DOHH2 (cell line): ENCODE results near the gene AGBL4.

Experiments
- H3F3A ChIP-seq: fragments of 200-600 bp; sonication (generic), shearing (Covaris generic); 2 replicates; pipeline ENCODE4 v1.6.0; 2016; ENCODE audit warnings: antibody characterized with exemption, mild to moderate bottlenecking; ENCODE audit not compliant: control insufficient read depth, insufficient read depth
- H3K27ac ChIP-seq: fragments of 200-600 bp; sonication (generic); 2 replicates; pipeline ENCODE4 v1.5.1; 2014; ENCODE audit warnings: low read depth, mild to moderate bottlenecking, low read length, moderate library complexity
- H3K27me3 ChIP-seq: fragments of 200-600 bp; sonication (generic); 2 replicates; pipeline ENCODE4 v1.6.1; 2014; ENCODE audit warnings: mild to moderate bottlenecking, low read length, mixed read lengths; ENCODE audit not compliant: control insufficient read depth
- H3K36me3 ChIP-seq: fragments of 200-600 bp; sonication (generic); 2 replicates; pipeline ENCODE4 v1.6.1; 2014; ENCODE audit warnings: mild to moderate bottlenecking, low read length, moderate library complexity, mixed read lengths; ENCODE audit not compliant: control insufficient read depth
- H3K4me1 ChIP-seq: fragments of 200-600 bp; sonication (generic); 2 replicates; pipeline ENCODE4 v1.6.1; 2014; ENCODE audit warnings: mild to moderate bottlenecking, low read length, mixed read lengths; ENCODE audit not compliant: control insufficient read depth
- H3K4me2 ChIP-seq: fragments of 200-600 bp; sonication (generic); 2 replicates; pipeline ENCODE4 v1.6.0; 2014; ENCODE audit warnings: mild to moderate bottlenecking, low read length, moderate library complexity
- H3K4me3 ChIP-seq: fragments of 200-600 bp; sonication (generic); 2 replicates; pipeline ENCODE4 v1.5.1; 2014; ENCODE audit warnings: mild to moderate bottlenecking, low read length, mixed read lengths
- H3K79me2 ChIP-seq: fragments of 200-600 bp; sonication (generic); 2 replicates; pipeline ENCODE4 v1.6.1; 2014; ENCODE audit warnings: mild to moderate bottlenecking, low read length, mixed read lengths; ENCODE audit not compliant: control insufficient read depth
- H3K9me2 ChIP-seq: fragments of 200-600 bp; sonication (generic); replicated peaks from 2 replicates; pipeline ENCODE4 v1.6.1; 2014; ENCODE audit warnings: mild to moderate bottlenecking, low read length, mixed read lengths; ENCODE audit not compliant: control insufficient read depth
- H3K9me3 ChIP-seq: fragments of 200-600 bp; sonication (generic); 2 replicates; pipeline ENCODE4 v1.6.1; 2014; ENCODE audit warnings: antibody characterized with exemption, low read length, mixed read lengths; ENCODE audit not compliant: control insufficient read depth, insufficient read depth
- H4K20me1 ChIP-seq: fragments of 200-600 bp; sonication (generic); 2 replicates; pipeline ENCODE4 v1.6.0; 2014; ENCODE audit warnings: low read depth, mild to moderate bottlenecking, antibody characterized with exemption, low read length, moderate library complexity; ENCODE audit not compliant: control insufficient read depth, insufficient read depth
- CTCF ChIP-seq: fragments of 200-600 bp; sonication (generic); IDR thresholded peaks from one replicate; pipeline ENCODE4 v1.5.1; 2014; ENCODE audit warnings: antibody characterized with exemption, mild to moderate bottlenecking, low read depth, low read length; ENCODE audit not compliant: poor library complexity, severe bottlenecking
- EZH2phosphoT487 ChIP-seq: fragments of 200-600 bp; sonication (generic); IDR thresholded peaks from 2 replicates; pipeline ENCODE4 v1.6.1; 2017; ENCODE audit warnings: borderline replicate concordance, mild to moderate bottlenecking, antibody characterized with exemption, low read length, moderate library complexity, mixed read lengths

The AGBL4 gene

GRCh38 chr1:49416758-49417157 lies 607.0 kb downstream of the AGBL4 start:
- Histone ChIP-seq H3F3A (no peaks in the 10 kb centered on the region), H3K36me3 (no peaks in the 10 kb centered on the region), H3K4me2 (no peak overlapping the region), H3K9me3 (no peaks in the 10 kb centered on the region), H3K27ac (no peak overlapping the region), H3K79me2 (no peaks in the 10 kb centered on the region), H4K20me1 (no peaks in the 10 kb centered on the region), H3K4me3 (no peak overlapping the region), H3K9me2 (no peaks in the 10 kb centered on the region), H3K4me1 (no peaks in the 10 kb centered on the region), H3K27me3 (no peaks in the 10 kb centered on the region)
- no peak for TF ChIP-seq CTCF
- TF ChIP-seq EZH2phosphoT487, result no peak

GRCh38 chr1:49408346-49408745 lies 615.4 kb downstream of the AGBL4 start:
- no peak overlapping the region for H3K27ac ChIP-seq
- H3K4me1 ChIP-seq, result no peaks in the 10 kb centered on the region
- H3F3A ChIP-seq, result no peaks in the 10 kb centered on the region
- no peak overlapping the region for H3K4me3 ChIP-seq
- H3K36me3 ChIP-seq, result no peaks in the 10 kb centered on the region
- no peak for TF ChIP-seq EZH2phosphoT487
- TF ChIP-seq CTCF, result no peak
- no peaks in the 10 kb centered on the region for H3K79me2 ChIP-seq
- no peaks in the 10 kb centered on the region for H3K27me3 ChIP-seq
- no peaks in the 10 kb centered on the region for H3K9me3 ChIP-seq
- no peak overlapping the region for H3K4me2 ChIP-seq
- no peaks in the 10 kb centered on the region for H3K9me2 ChIP-seq
- no peaks in the 10 kb centered on the region for H4K20me1 ChIP-seq

GRCh38 chr1:49397086-49397485 lies 626.7 kb downstream of the AGBL4 start:
- Histone ChIP-seq H3K9me3 (no peaks in the 10 kb centered on the region), H3K36me3 (no peaks in the 10 kb centered on the region), H3F3A (no peaks in the 10 kb centered on the region), H3K4me3 (no peak overlapping the region), H3K4me2 (no peak overlapping the region), H3K4me1 (no peaks in the 10 kb centered on the region), H3K79me2 (no peaks in the 10 kb centered on the region), H3K27ac (no peak overlapping the region), H3K27me3 (no peaks in the 10 kb centered on the region), H3K9me2 (no peaks in the 10 kb centered on the region), H4K20me1 (no peaks in the 10 kb centered on the region)
- TF ChIP-seq CTCF, result no peak
- TF ChIP-seq EZH2phosphoT487, result no peak

- no peak overlapping the region for H3K4me3 ChIP-seq
- H3K79me2 ChIP-seq, result no peaks in the 10 kb centered on the region
- H3F3A ChIP-seq, result no peaks in the 10 kb centered on the region
- no peaks in the 10 kb centered on the region for H3K9me3 ChIP-seq
- H3K27me3 ChIP-seq, result no peaks in the 10 kb centered on the region
- H4K20me1 ChIP-seq, result no peaks in the 10 kb centered on the region
- H3K36me3 ChIP-seq, result no peaks in the 10 kb centered on the region
- H3K27ac ChIP-seq, result no peak overlapping the region
- no peaks in the 10 kb centered on the region for H3K4me1 ChIP-seq
- no peak overlapping the region for H3K4me2 ChIP-seq
- H3K9me2 ChIP-seq, result no peaks in the 10 kb centered on the region
- TF ChIP-seq CTCF (no peak), EZH2phosphoT487 (no peak)
Observed at GRCh38 chr1:49394200-49394599, 629.6 kb downstream of the AGBL4 start.
